ENCODE measurements around the gene CCDC78. TPM values are rescaled to one million over a fixed set of nuclear protein-coding genes. Genes with fewer than 3 reads are reported as not detected.

The CCDC78 gene
- polyA plus RNA-seq, 1 donor (not counting 4 experiments of a cell fraction or from before 2014, with no cell fraction given), result 2.5 TPM

GRCh38 chr16:766820-767640 is 40.8 kb upstream of the CCDC78 start:
- no peaks in the 10 kb centered on the region for H3K9me1 ChIP-seq (ENCODE audit: control insufficient read depth, extremely low read depth, insufficient read depth, low read length)
- H3K4me3 ChIP-seq (ENCODE audit: control insufficient read depth in 2 of 3, extremely low read depth in 1 of 3, insufficient read depth in 2 of 3, low read depth in 1 of 3, low read length in 3 of 3), result no peak overlapping the region
- H3K9ac ChIP-seq (ENCODE audit: control insufficient read depth, extremely low read depth, insufficient read depth, low read length), result no peak overlapping the region
- H3K27me3 ChIP-seq (ENCODE audit: control insufficient read depth, extremely low read depth, insufficient read depth, low read length), result peaks cover 3% of the 10 kb centered on the region
- dilution Hi-C loops (cut with MboI; ENCODE audit: extremely low pct_ligation_motif_present, low sequenced_read_pairs), result no loop called here
- peaks cover under 1% of the 10 kb centered on the region for H3K4me1 ChIP-seq (ENCODE audit: control insufficient read depth, extremely low read depth, insufficient read depth, low read length)
- no peak for TF ChIP-seq EZH2 (IDR thresholded peaks at IDR 0.05; ENCODE audit: low read length)
- no peak for TF ChIP-seq CTCF (optimal IDR thresholded peaks at IDR 0.05 in 1 of 3, IDR thresholded peaks at IDR 0.05 in 1 of 3, conservative IDR thresholded peaks at IDR 0.05 in 1 of 3; ENCODE audit: extremely low read depth in 1 of 3, insufficient read depth in 2 of 3, low read length in 3 of 3)
- H3K27ac ChIP-seq (ENCODE audit: control insufficient read depth, insufficient read depth, low read length), result no peak overlapping the region
- H3K9me3 ChIP-seq (ENCODE audit: control insufficient read depth, low read depth, low read length), result no peaks in the 10 kb centered on the region
- no peaks in the 10 kb centered on the region for H3K79me2 ChIP-seq (ENCODE audit: control insufficient read depth, insufficient read depth, low read length)
- H3K36me3 ChIP-seq (ENCODE audit: control insufficient read depth in 2 of 2, extremely low read depth in 1 of 2, insufficient read depth in 2 of 2, low read length in 2 of 2), result no peaks in the 10 kb centered on the region
- no peak overlapping the region for H2AFZ ChIP-seq (ENCODE audit: control insufficient read depth, low read length)
- FAIRE-seq, result no peak
- H4K20me1 ChIP-seq (ENCODE audit: control insufficient read depth, extremely low read depth, insufficient read depth, low read length), result no peaks in the 10 kb centered on the region
- no peak overlapping the region for H3K4me2 ChIP-seq (ENCODE audit: control insufficient read depth, extremely low read depth, insufficient read depth, low read depth, low read length)
- no peak for DNase-seq (ENCODE audit: low read depth, low spot score)

DNA sequence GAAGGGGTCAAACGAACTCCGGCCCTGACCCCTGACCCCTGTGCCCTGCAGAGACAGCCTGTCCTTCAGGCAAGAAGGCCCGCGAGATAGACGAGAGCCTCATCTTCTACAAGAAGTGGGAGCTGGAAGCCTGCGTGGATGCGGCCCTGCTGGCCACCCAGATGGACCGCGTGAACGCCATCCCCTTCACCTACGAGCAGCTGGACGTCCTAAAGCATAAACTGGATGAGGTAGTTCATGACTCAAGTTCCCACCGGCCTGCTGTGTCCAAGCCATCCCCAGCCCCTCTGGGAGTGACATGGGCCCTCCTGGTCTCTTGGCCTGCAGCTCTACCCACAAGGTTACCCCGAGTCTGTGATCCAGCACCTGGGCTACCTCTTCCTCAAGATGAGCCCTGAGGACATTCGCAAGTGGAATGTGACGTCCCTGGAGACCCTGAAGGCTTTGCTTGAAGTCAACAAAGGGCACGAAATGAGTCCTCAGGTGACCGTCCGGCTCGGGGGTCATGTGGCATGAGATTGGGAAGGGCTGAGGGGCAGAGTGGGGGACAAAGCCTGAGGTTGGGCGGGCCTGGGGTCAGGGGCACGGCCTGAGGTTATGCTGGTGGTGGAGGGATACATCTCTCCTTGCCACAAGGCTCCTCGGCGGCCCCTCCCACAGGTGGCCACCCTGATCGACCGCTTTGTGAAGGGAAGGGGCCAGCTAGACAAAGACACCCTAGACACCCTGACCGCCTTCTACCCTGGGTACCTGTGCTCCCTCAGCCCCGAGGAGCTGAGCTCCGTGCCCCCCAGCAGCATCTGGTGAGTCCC is 40.0 kb upstream of the CCDC78 start:
- no peak for DNase-seq (ENCODE audit: low read depth, low spot score)
- no peaks in the 10 kb centered on the region for H3K9me3 ChIP-seq (ENCODE audit: control insufficient read depth, low read depth, low read length)
- peaks cover 8% of the 10 kb centered on the region for H3K4me1 ChIP-seq (ENCODE audit: control insufficient read depth, extremely low read depth, insufficient read depth, low read length)
- no peak for FAIRE-seq
- H3K9ac ChIP-seq (ENCODE audit: control insufficient read depth, extremely low read depth, insufficient read depth, low read length), result no peak overlapping the region
- TF ChIP-seq CTCF (optimal IDR thresholded peaks at IDR 0.05 in 1 of 3, IDR thresholded peaks at IDR 0.05 in 1 of 3, conservative IDR thresholded peaks at IDR 0.05 in 1 of 3; ENCODE audit: extremely low read depth in 1 of 3, insufficient read depth in 2 of 3, low read length in 3 of 3) (no peak), EZH2 (IDR thresholded peaks at IDR 0.05; ENCODE audit: low read length) (no peak)
- no peaks in the 10 kb centered on the region for H4K20me1 ChIP-seq (ENCODE audit: control insufficient read depth, extremely low read depth, insufficient read depth, low read length)
- no peak overlapping the region for H3K4me2 ChIP-seq (ENCODE audit: control insufficient read depth, extremely low read depth, insufficient read depth, low read depth, low read length)
- H3K9me1 ChIP-seq (ENCODE audit: control insufficient read depth, extremely low read depth, insufficient read depth, low read length), result no peaks in the 10 kb centered on the region
- H3K79me2 ChIP-seq (ENCODE audit: control insufficient read depth, insufficient read depth, low read length), result no peaks in the 10 kb centered on the region
- dilution Hi-C loops (cut with MboI; ENCODE audit: extremely low pct_ligation_motif_present, low sequenced_read_pairs), result no loop called here
- peaks cover 3% of the 10 kb centered on the region for H3K27me3 ChIP-seq (ENCODE audit: control insufficient read depth, extremely low read depth, insufficient read depth, low read length)
- H3K4me3 ChIP-seq (ENCODE audit: control insufficient read depth in 2 of 3, extremely low read depth in 1 of 3, insufficient read depth in 2 of 3, low read depth in 1 of 3, low read length in 3 of 3), result no peak overlapping the region
- no peak overlapping the region for H2AFZ ChIP-seq (ENCODE audit: control insufficient read depth, low read length)
- H3K27ac ChIP-seq (ENCODE audit: control insufficient read depth, insufficient read depth, low read length), result no peak overlapping the region
- H3K36me3 ChIP-seq (ENCODE audit: control insufficient read depth in 2 of 2, extremely low read depth in 1 of 2, insufficient read depth in 2 of 2, low read length in 2 of 2), result no peaks in the 10 kb centered on the region
